HCT116 (cell line): ENCODE results near the gene PRDM2. TPM values are rescaled to one million over a fixed set of nuclear protein-coding genes. Genes with fewer than 3 reads are reported as not detected.

Source experiments
- ATAC-seq: fragments of 200-7000 bp; cut with Tn5 transposase; 2 replicates; pipeline ENCODE4 v1.9.1; 2020; ENCODE audit warnings: mild to moderate bottlenecking, moderate library complexity
- BruUV-seq: library from RNA; stranded (reverse); fragments of 400-500 nt; replicated peaks from 2 replicates; lab custom pipeline; 2021; lab: Mats Ljungman, UMichigan
- CTCF ChIA-PET: fragments of 300-600 bp; sonication (Branson Sonifier 250); formaldehyde crosslinking; loops from one replicate; lab custom pipeline; 2021; ENCODE audit warnings: antibody characterized with exemption; lab: Charles Lee
- POLR2A ChIA-PET: fragments of 300-600, 350-600 bp; sonication (Branson Sonifier 250); formaldehyde crosslinking; loops from one replicate; lab custom pipeline; 2021; ENCODE audit warnings: antibody characterized with exemption; lab: Charles Lee
- RAD21 ChIA-PET, 2 experiments: fragments of 300-600 bp; sonication (Branson Sonifier 250); formaldehyde crosslinking; loops; one replicate each; lab custom pipeline; 2023; ENCODE audit warnings: low total read pairs in 2 of 2; ENCODE audit not compliant: uncharacterized antibody in 2 of 2, unreplicated experiment in 2 of 2, low non-redundant PET in 1 of 2; lab: Charles Lee
- DNase-seq: peaks from one replicate; pipeline ENCODE4 v3.0.0-alpha.2; 2010; ENCODE audit warnings: low read depth, low spot score
- H2AFZ ChIP-seq: fragments of 200-600 bp; shearing (Covaris generic), sonication (generic); 2 replicates; pipeline ENCODE4 v1.6.1; 2017; ENCODE audit warnings: low read depth, mixed run types, mixed read lengths, antibody characterized with exemption, low read length; ENCODE audit not compliant: poor library complexity, severe bottlenecking
- H3K27ac ChIP-seq: 2 replicates; pipeline ENCODE4 v1.5.1; 2012; ENCODE audit warnings: low read depth, low read length
- H3K27me3 ChIP-seq: fragments of 200-600 bp; sonication (generic); 2 replicates; pipeline ENCODE4 v1.6.1; 2016; ENCODE audit warnings: mixed run types, low read length, mixed read lengths; ENCODE audit not compliant: insufficient read depth
- H3K36me3 ChIP-seq, 2 experiments: fragments of 200-500 bp in 1 of 2; fragments of 200-600 bp in 1 of 2; sonication (Bioruptor generic) in 1 of 2; sonication (generic) in 1 of 2; 2 replicates each; pipeline versions ENCODE4 v1.5.1 to v1.6.1; 2014 to 2016; ENCODE audit warnings: low read length in 2 of 2, inconsistent platforms in 1 of 2, mixed read lengths in 1 of 2, mixed run types in 1 of 2; ENCODE audit not compliant: insufficient read depth in 2 of 2, control insufficient read depth in 1 of 2
- H3K4me1 ChIP-seq, 2 experiments: fragments of 200-600 bp in 1 of 2; sonication (generic) in 1 of 2; 2 replicates each; pipeline versions ENCODE4 v1.5.1 to v1.6.1; 2012 to 2017; ENCODE audit warnings: low read length in 2 of 2, inconsistent platforms in 1 of 2, mild to moderate bottlenecking in 1 of 2, mixed read lengths in 1 of 2, mixed run types in 1 of 2, moderate library complexity in 1 of 2; ENCODE audit not compliant: insufficient read depth in 2 of 2, control insufficient read depth in 1 of 2
- H3K4me2 ChIP-seq: fragments of 200-600 bp; sonication (generic); 2 replicates; pipeline ENCODE4 v1.6.1; 2017; ENCODE audit warnings: mixed run types, low read length, mixed read lengths
- H3K4me3 ChIP-seq, 2 experiments: fragments of 200-600 bp in 1 of 2; sonication (generic) in 1 of 2; replicated peaks in 1 of 2; 2 replicates each; pipeline ENCODE4 v1.5.1; 2011 to 2016; ENCODE audit warnings: low read length in 2 of 2, control low read depth in 1 of 2, low read depth in 1 of 2, mild to moderate bottlenecking in 1 of 2, mixed read lengths in 1 of 2, mixed run types in 1 of 2
- H3K79me2 ChIP-seq: fragments of 200-600 bp; sonication (generic); 2 replicates; pipeline ENCODE4 v1.6.1; 2017; ENCODE audit warnings: mild to moderate bottlenecking, mixed run types, low read length, moderate library complexity, mixed read lengths; ENCODE audit not compliant: insufficient read depth
- H3K9ac ChIP-seq: fragments of 200-600 bp; sonication (generic); 2 replicates; pipeline ENCODE4 v1.6.1; 2016; ENCODE audit warnings: low read length, mixed read lengths
- H3K9me2 ChIP-seq: fragments of 200-600 bp; sonication (generic), shearing (Covaris generic); 2 replicates; pipeline ENCODE4 v1.6.1; 2017; ENCODE audit warnings: mixed run types, mild to moderate bottlenecking, moderate library complexity; ENCODE audit not compliant: insufficient read depth
- H3K9me3 ChIP-seq, 2 experiments: fragments of 200-500 bp in 1 of 2; fragments of 200-600 bp in 1 of 2; sonication (Bioruptor generic) in 1 of 2; sonication (generic) in 1 of 2; 2 replicates each; pipeline ENCODE4 v1.6.1; 2014 to 2017; ENCODE audit warnings: low read length in 2 of 2, mixed read lengths in 2 of 2, inconsistent platforms in 1 of 2, low read depth in 1 of 2, mild to moderate bottlenecking in 1 of 2, mixed run types in 1 of 2, moderate library complexity in 1 of 2; ENCODE audit not compliant: control insufficient read depth in 1 of 2, insufficient read depth in 1 of 2
- H4K20me1 ChIP-seq: fragments of 200-600 bp; sonication (generic), shearing (Covaris generic); 2 replicates; pipeline ENCODE4 v1.6.1; 2017; ENCODE audit warnings: mixed run types, mild to moderate bottlenecking, moderate library complexity; ENCODE audit not compliant: insufficient read depth
- CBX3 ChIP-seq: IDR thresholded peaks from 2 replicates; pipeline ENCODE4 v1.6.1; 2012; ENCODE audit warnings: low read depth
- CEBPB ChIP-seq: IDR thresholded peaks from 2 replicates; pipeline ENCODE4 v1.6.1; 2012; ENCODE audit warnings: low read depth
- EGR1 ChIP-seq: IDR thresholded peaks from 2 replicates; pipeline ENCODE4 v1.6.1; 2012; ENCODE audit warnings: low read depth
- ELF1 ChIP-seq: IDR thresholded peaks from 2 replicates; pipeline ENCODE4 v1.6.1; 2012; ENCODE audit warnings: low read depth, borderline replicate concordance
- EZH2phosphoT487 ChIP-seq: fragments of 200-600 bp; IDR thresholded peaks from 2 replicates; pipeline ENCODE4 v1.6.1; 2018; ENCODE audit warnings: antibody characterized with exemption, borderline replicate concordance
- FOSL1 ChIP-seq: IDR thresholded peaks from 2 replicates; pipeline ENCODE4 v1.6.1; 2012; ENCODE audit warnings: low read depth
- POLR2AphosphoS5 ChIP-seq: IDR thresholded peaks from 2 replicates; pipeline ENCODE4 v1.6.1; 2011; ENCODE audit warnings: mild to moderate bottlenecking, low read depth, low read length, moderate library complexity
- RAD21 ChIP-seq: IDR thresholded peaks from 2 replicates; pipeline ENCODE4 v1.6.1; 2012; ENCODE audit warnings: low read depth, mild to moderate bottlenecking
- SP1 ChIP-seq: IDR thresholded peaks from 2 replicates; pipeline ENCODE4 v1.6.1; 2012; ENCODE audit warnings: low read depth
- SRF ChIP-seq: IDR thresholded peaks from 2 replicates; pipeline ENCODE4 v1.6.1; 2012; ENCODE audit warnings: low read depth
- TCF7L2 ChIP-seq: IDR thresholded peaks from 2 replicates; pipeline ENCODE4 v1.7.0; 2011; ENCODE audit warnings: borderline replicate concordance, inconsistent platforms; ENCODE audit not compliant: insufficient read depth, insufficient read length; ENCODE audit errors: extremely low read depth
- YY1 ChIP-seq: IDR thresholded peaks from 2 replicates; pipeline ENCODE4 v1.6.1; 2011; ENCODE audit warnings: low read length, low read depth, moderate library complexity, mild to moderate bottlenecking; ENCODE audit not compliant: insufficient replicate concordance; ENCODE audit errors: extremely low read depth
- ZNF274 ChIP-seq: fragments of 200-500 bp; sonication (Bioruptor generic); IDR thresholded peaks from 2 replicates; pipeline ENCODE4 v1.6.1; 2014; ENCODE audit warnings: mild to moderate bottlenecking, low read depth, low read length, inconsistent platforms
- intact Hi-C: fragments of 100-400 bp; cut with micrococcal nuclease; formaldehyde crosslinking; loops from 2 replicates; pipeline ENCODE4 v1.10.0; 2022
- total RNA-seq: library from RNA; stranded (reverse); gene quantifications from one replicate; pipeline ENCODE4 v1.2.1, GENCODE V29; 2021; ENCODE audit not compliant: unreplicated experiment
- TF ChIP-seq, protein P1 (sequence below): IDR thresholded peaks from 2 replicates; pipeline ENCODE4 v1.6.1; 2011; ENCODE audit warnings: mild to moderate bottlenecking, low read length, moderate library complexity; ENCODE audit not compliant: insufficient replicate concordance; ENCODE audit errors: extremely low read depth
- TF ChIP-seq, protein P2 (sequence below): IDR thresholded peaks from 2 replicates; pipeline ENCODE4 v1.6.1; 2012; ENCODE audit warnings: low read depth
- TF ChIP-seq, protein P3 (sequence below), 3 experiments: fragments of 200-600 bp in 1 of 3; sonication (generic) in 1 of 3; IDR thresholded peaks in 2 of 3; conservative IDR thresholded peaks in 1 of 3; 2 replicates each; pipeline ENCODE4 v1.5.1; 2012 to 2017; ENCODE audit warnings: low read depth in 2 of 3, low read length in 2 of 3, antibody characterized with exemption in 1 of 3, borderline replicate concordance in 1 of 3, control low read depth in 1 of 3, mild to moderate bottlenecking in 1 of 3, mixed read lengths in 1 of 3, mixed run types in 1 of 3, moderate library complexity in 1 of 3; ENCODE audit not compliant: insufficient read depth in 1 of 3

The PRDM2 gene
- total RNA-seq, 1 experiment from 2014 or later = 17.3 TPM

DNA sequence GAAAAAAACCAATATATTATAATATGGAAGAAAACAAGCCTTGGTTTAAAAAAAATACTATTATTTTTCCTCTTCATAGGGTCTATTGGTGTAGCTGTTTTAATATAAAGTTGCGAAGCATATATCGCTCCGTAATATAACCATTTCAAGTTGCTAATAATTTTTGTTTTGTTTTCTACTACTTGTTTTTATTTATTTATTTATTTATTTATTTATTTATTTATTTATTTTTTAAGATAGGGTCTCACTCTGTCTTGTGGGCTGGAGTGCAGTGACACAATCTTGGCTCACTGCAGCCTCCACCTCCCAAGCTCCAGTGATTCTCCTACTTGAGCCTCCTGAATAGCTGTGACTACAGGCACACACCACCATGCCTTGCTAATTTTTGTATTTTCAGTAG is 46.4 kb downstream of the PRDM2 start (continued):
- TF ChIP-seq YY1 (no peak), CEBPB (no peak), CBX3 (no peak), FOSL1 (no peak), RAD21 (no peak), EGR1 (no peak), SRF (no peak), EZH2phosphoT487 (no peak), ZNF274 (no peak)
- TF ChIP-seq, protein P1, sequence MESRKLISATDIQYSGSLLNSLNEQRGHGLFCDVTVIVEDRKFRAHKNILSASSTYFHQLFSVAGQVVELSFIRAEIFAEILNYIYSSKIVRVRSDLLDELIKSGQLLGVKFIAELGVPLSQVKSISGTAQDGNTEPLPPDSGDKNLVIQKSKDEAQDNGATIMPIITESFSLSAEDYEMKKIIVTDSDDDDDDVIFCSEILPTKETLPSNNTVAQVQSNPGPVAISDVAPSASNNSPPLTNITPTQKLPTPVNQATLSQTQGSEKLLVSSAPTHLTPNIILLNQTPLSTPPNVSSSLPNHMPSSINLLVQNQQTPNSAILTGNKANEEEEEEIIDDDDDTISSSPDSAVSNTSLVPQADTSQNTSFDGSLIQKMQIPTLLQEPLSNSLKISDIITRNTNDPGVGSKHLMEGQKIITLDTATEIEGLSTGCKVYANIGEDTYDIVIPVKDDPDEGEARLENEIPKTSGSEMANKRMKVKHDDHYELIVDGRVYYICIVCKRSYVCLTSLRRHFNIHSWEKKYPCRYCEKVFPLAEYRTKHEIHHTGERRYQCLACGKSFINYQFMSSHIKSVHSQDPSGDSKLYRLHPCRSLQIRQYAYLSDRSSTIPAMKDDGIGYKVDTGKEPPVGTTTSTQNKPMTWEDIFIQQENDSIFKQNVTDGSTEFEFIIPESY = no peak

DNA sequence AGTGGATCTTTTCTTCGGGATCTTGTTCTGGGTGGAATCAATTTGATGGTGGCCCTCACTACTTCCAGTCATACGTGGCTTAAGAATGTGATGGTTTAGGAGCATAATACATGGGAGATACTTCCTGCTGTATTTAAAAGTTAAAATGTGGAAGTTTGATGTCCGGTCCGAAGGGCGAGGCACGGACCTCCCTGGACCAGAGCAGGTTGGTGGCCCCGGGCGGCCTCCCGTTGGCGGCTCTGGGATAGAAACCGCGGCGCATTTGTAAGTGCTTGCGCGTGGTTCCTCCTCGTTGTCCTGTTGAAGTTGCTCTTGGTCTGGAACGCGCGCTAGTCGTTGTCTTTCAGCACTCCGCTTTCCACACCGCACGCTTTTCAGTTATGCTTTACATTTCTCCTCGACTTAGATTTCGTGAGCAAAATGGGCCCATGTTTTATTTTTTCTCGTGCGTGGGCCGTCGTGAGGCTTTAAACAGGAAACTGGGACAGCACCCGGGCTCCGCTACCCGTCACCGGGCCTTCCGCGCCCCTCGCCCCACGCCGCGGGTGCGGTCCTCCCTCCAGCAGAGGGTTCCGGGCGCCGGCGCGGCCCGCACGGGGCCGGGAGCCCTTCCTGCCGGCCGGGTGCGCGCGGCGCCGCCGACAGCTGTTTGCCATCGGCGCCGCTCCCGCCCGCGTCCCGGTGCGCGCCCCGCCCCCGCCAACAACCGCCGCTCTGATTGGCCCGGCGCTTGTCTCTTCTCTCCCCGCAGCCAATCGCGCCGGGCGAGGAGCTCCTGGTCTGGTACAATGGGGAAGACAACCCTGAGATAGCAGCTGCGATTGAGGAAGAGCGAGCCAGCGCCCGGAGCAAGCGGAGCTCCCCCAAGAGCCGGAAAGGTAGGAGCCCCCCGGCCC is 48.9 kb downstream of the PRDM2 start:
- CTCF ChIA-PET = interaction anchor here (0.7 to 1.0 kb wide), 2 partner anchors 8 to 23 kb away, joined by 3 to 6 read pairs; no protein-coding TSS in a partner anchor
- peak overlapping the region; percentile 23 for H2AFZ ChIP-seq
- H4K20me1 ChIP-seq = peaks cover 11% of the 10 kb centered on the region; the same call in 1 of the 2 replicates
- intact Hi-C loops = no loop called here
- H3K4me2 ChIP-seq = peak overlapping the region; percentile 86
- no TSS peak for BruUV-seq
- H3K4me3 ChIP-seq = peak overlapping the region; percentile 74 to 92
- H3K9me2 ChIP-seq = no peaks in the 10 kb centered on the region
- peak; percentile 92 for ATAC-seq
- H3K36me3 ChIP-seq = no peaks in the 10 kb centered on the region
- peaks cover 10 to 25% of the 10 kb centered on the region in 2 experiments; a peak in 3 of 4 replicates for H3K4me1 ChIP-seq
- H3K9ac ChIP-seq = peak overlapping the region; percentile 59
- no peaks in the 10 kb centered on the region for H3K27me3 ChIP-seq
- H3K27ac ChIP-seq = peak overlapping the region; percentile 76; the same call in 1 of the 2 replicates
- peak; percentile 80 for DNase-seq
- POLR2A ChIA-PET = interaction anchor here (1.0 to 1.3 kb wide), 2 partner anchors 9 to 12 kb away, joined by 5 to 8 read pairs; no protein-coding TSS in a partner anchor
- H3K79me2 ChIP-seq = peaks cover 42% of the 10 kb centered on the region
- H3K9me3 ChIP-seq = no peaks in the 10 kb centered on the region
- RAD21 ChIA-PET = no interaction called here
- TF ChIP-seq TCF7L2 (peak; percentile 87), EZH2phosphoT487 (no peak), ELF1 (peak; percentile 33; the same call in 1 of the 2 replicates), POLR2AphosphoS5 (peak; percentile 91), SP1 (peak; percentile 88)
- TF ChIP-seq, protein P2, sequence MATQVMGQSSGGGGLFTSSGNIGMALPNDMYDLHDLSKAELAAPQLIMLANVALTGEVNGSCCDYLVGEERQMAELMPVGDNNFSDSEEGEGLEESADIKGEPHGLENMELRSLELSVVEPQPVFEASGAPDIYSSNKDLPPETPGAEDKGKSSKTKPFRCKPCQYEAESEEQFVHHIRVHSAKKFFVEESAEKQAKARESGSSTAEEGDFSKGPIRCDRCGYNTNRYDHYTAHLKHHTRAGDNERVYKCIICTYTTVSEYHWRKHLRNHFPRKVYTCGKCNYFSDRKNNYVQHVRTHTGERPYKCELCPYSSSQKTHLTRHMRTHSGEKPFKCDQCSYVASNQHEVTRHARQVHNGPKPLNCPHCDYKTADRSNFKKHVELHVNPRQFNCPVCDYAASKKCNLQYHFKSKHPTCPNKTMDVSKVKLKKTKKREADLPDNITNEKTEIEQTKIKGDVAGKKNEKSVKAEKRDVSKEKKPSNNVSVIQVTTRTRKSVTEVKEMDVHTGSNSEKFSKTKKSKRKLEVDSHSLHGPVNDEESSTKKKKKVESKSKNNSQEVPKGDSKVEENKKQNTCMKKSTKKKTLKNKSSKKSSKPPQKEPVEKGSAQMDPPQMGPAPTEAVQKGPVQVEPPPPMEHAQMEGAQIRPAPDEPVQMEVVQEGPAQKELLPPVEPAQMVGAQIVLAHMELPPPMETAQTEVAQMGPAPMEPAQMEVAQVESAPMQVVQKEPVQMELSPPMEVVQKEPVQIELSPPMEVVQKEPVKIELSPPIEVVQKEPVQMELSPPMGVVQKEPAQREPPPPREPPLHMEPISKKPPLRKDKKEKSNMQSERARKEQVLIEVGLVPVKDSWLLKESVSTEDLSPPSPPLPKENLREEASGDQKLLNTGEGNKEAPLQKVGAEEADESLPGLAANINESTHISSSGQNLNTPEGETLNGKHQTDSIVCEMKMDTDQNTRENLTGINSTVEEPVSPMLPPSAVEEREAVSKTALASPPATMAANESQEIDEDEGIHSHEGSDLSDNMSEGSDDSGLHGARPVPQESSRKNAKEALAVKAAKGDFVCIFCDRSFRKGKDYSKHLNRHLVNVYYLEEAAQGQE = no peak
- TF ChIP-seq, protein P3, sequence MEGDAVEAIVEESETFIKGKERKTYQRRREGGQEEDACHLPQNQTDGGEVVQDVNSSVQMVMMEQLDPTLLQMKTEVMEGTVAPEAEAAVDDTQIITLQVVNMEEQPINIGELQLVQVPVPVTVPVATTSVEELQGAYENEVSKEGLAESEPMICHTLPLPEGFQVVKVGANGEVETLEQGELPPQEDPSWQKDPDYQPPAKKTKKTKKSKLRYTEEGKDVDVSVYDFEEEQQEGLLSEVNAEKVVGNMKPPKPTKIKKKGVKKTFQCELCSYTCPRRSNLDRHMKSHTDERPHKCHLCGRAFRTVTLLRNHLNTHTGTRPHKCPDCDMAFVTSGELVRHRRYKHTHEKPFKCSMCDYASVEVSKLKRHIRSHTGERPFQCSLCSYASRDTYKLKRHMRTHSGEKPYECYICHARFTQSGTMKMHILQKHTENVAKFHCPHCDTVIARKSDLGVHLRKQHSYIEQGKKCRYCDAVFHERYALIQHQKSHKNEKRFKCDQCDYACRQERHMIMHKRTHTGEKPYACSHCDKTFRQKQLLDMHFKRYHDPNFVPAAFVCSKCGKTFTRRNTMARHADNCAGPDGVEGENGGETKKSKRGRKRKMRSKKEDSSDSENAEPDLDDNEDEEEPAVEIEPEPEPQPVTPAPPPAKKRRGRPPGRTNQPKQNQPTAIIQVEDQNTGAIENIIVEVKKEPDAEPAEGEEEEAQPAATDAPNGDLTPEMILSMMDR (IDR thresholded peaks at IDR 0.05 in 2 of 3, conservative IDR thresholded peaks at IDR 0.05 in 1 of 3; ENCODE audit: borderline replicate concordance in 1 of 3, insufficient read depth in 1 of 3, low read depth in 2 of 3, low read length in 2 of 3) = 0 out of 6 replicates have a peak, but pooled peaks of 1 of the 3 experiments have one; percentile 12
